ENCODE data around the gene DLD.

Gene DLD

DNA sequence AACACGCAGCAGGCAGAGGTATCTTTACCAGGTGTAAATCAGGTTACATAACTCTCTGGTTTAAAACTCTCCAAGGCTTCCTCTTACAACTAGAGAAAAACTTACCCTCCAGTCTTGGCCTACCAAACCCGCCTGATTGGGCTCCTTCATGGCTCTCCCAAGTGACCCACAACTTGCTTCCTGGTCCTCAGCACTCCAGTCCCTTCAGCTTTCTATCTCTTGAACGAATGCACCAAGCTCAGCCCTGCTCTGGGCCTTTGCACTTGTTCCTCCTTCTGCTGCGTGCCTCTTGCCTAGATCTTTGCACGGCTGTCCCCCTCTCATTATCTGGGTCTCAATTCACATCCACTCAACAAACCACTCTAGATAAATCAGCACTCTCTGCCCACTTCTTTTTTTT is 32.7 kb upstream of the DLD start:
- Histone ChIP-seq H3K27ac (no peak overlapping the region), H3K27me3 (replicated peaks) (no peaks in the 10 kb centered on the region), H3K36me3 (replicated peaks) (no peaks in the 10 kb centered on the region), H3K4me3 (ENCODE audit: low read depth, low read length) (no peak overlapping the region)
- TF ChIP-seq, protein P1, sequence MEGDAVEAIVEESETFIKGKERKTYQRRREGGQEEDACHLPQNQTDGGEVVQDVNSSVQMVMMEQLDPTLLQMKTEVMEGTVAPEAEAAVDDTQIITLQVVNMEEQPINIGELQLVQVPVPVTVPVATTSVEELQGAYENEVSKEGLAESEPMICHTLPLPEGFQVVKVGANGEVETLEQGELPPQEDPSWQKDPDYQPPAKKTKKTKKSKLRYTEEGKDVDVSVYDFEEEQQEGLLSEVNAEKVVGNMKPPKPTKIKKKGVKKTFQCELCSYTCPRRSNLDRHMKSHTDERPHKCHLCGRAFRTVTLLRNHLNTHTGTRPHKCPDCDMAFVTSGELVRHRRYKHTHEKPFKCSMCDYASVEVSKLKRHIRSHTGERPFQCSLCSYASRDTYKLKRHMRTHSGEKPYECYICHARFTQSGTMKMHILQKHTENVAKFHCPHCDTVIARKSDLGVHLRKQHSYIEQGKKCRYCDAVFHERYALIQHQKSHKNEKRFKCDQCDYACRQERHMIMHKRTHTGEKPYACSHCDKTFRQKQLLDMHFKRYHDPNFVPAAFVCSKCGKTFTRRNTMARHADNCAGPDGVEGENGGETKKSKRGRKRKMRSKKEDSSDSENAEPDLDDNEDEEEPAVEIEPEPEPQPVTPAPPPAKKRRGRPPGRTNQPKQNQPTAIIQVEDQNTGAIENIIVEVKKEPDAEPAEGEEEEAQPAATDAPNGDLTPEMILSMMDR (IDR thresholded peaks at IDR 0.05; ENCODE audit: low read depth, low read length, missing control alignments), result no peak
- DNase-seq, result no peak
- in situ Hi-C loops (cut with HindIII; ENCODE audit: low pct_ligation_motif_present, low sequenced_read_pairs), result no loop called here

DNA sequence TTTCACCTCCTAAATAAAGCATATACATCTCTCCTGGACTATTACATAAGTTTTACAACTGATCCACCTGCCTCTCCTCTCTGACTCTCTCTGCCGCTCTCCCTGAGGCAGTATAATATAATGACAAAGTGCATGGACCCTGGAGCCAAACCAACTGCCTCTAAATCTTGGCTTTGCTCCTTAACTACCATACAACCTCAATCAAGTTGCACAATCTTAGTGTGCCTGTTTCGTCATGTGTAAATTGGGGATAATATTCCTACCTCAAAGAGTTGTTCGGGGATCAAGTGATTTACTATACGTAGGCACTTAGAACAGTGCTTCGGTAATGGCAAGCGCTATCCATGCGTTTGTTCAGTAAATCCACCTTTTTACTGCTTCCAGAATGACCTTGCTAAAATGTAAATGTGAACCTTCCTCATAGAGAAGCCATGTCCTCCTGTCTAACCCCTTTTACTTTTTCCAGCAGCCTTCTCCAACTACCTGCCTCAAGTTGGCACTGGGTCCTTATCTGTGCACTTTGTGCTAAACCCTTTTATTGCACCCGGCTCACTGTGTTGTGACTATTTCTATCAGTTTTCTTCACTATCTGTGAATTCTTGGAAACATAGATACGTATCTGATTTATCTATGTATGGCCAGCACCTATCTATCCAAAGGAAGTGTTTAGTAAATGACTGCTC is 30.6 kb upstream of the DLD start:
- Histone ChIP-seq H3K4me3 (ENCODE audit: low read depth, low read length) (no peak overlapping the region), H3K27ac (no peak overlapping the region), H3K36me3 (replicated peaks) (no peaks in the 10 kb centered on the region), H3K27me3 (replicated peaks) (no peaks in the 10 kb centered on the region)
- in situ Hi-C loops (cut with HindIII; ENCODE audit: low pct_ligation_motif_present, low sequenced_read_pairs), result no loop called here
- DNase-seq, result no peak
- TF ChIP-seq, protein P1 (IDR thresholded peaks at IDR 0.05; ENCODE audit: low read depth, low read length, missing control alignments), result no peak

DNA sequence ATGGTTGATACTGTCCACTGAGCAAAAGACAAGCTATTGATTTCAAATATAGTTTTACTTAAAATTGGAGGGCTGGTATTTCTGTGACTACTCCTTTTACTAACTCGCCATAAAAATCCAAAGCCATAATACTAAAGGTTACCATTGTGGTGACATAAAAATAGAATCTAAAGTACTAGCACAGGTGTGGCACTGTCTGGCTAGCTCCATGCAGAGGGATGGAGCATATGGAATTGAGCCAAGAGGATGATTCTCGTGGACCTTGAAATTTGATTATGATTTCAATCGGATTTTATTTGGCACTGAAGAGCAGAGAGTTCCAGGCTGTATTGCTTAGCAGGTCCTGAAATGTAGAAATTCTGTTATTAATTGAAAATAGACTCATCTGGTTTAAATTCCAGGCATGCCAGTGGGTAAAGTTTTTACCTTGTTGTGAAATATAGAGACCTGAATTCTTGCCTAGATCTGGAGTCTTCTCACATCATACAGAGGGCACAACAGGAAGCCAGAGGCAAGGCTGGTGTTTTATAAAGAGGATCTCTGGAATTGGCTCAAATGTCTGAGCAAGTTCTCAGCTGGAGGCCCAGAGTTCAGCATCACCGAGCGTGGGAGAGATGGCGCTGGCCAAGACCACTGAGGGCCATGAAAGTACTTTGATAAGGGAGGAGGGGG is 29.9 kb upstream of the DLD start:
- Histone ChIP-seq H3K27me3 (replicated peaks) (no peaks in the 10 kb centered on the region), H3K27ac (no peak overlapping the region), H3K4me3 (ENCODE audit: low read depth, low read length) (no peak overlapping the region), H3K36me3 (replicated peaks) (no peaks in the 10 kb centered on the region)
- DNase-seq, result peak; percentile 24
- TF ChIP-seq, protein P1 (IDR thresholded peaks at IDR 0.05; ENCODE audit: low read depth, low read length, missing control alignments), result no peak
- in situ Hi-C loops (cut with HindIII; ENCODE audit: low pct_ligation_motif_present, low sequenced_read_pairs), result no loop called here

DNA sequence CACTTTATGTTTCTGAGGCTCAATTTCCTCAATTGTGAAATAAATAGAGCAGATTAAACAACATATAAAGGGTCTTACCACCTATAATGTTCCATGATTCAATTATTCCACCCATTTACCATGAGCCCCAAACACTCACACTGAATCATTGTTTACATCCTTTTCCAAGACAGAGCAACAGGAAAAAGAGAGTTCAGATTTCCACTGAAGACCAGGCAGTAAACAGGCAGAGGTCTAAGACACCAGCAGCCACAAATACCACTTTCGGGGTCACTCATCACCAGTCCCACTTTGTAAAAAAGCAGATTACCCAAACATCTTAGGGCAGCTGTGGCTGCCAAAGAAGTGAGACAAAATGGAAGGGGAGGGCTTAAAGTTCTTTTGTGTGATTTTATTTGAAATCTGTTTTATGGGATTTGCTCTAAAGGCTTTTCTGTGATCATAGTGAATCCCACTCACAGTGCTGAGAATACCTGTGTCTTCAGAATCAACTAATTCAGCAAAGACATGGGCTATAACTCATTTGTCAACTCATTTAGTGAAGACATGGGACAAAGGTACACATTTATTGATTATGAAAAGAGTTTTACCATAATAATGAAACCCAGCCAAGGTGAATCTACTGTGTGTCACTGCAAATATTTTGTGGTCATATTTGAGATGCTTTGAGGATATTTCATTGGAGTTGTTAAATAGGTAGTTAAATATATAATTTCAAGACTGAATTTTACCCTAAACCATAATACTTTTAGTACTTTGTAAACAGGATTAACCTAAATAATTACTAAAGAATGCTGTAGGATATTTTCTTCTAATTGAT is 24.8 kb upstream of the DLD start:
- no peaks in the 10 kb centered on the region for H3K36me3 ChIP-seq (replicated peaks)
- TF ChIP-seq, protein P1 (IDR thresholded peaks at IDR 0.05; ENCODE audit: low read depth, low read length, missing control alignments), result no peak
- no peak for DNase-seq
- no peaks in the 10 kb centered on the region for H3K27me3 ChIP-seq (replicated peaks)
- H3K27ac ChIP-seq, result no peak overlapping the region
- in situ Hi-C loops (cut with HindIII; ENCODE audit: low pct_ligation_motif_present, low sequenced_read_pairs), result no loop called here
- no peak overlapping the region for H3K4me3 ChIP-seq (ENCODE audit: low read depth, low read length)

DNA sequence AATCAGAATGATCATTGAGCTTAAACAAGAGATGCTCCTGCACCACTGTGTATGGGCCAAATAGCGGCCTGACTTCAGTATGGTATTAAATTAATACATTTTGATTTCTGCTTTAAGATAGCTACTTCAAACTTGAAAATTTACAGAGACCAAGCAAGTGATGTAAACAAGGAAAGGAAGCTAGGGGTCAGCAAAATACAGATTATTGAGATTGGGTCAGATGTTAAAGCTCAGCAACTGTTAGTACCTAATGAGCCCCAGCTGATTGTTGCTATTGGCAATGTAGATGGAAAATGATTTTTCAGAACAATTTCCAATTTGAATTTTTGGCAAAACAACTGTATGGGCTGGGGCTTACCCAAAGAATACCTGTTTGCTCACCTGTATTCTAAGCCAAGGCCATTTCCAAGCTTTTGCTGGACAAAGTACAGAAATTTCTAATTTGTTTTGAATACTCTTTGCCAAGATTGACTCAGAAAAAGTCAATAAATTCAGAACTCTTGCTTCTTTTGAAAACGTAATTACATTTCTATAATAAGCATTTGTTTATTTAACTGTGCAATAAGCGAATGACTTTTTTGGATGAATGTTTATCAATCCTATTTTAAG is 23.0 kb upstream of the DLD start:
- TF ChIP-seq, protein P1 (IDR thresholded peaks at IDR 0.05; ENCODE audit: low read depth, low read length, missing control alignments), result no peak
- H3K36me3 ChIP-seq (replicated peaks), result no peaks in the 10 kb centered on the region
- in situ Hi-C loops (cut with HindIII; ENCODE audit: low pct_ligation_motif_present, low sequenced_read_pairs), result no loop called here

More for the DNA sequence above, 23.0 kb upstream of the DLD start:
- DNase-seq, result no peak
- Histone ChIP-seq H3K27me3 (replicated peaks) (peaks cover 3% of the 10 kb centered on the region), H3K27ac (no peak overlapping the region), H3K4me3 (ENCODE audit: low read depth, low read length) (no peak overlapping the region)

Measured in brain microvascular endothelial cell (primary cell).